CD4-positive, alpha-beta T cell treated with Interleukin-4 for 4 hours (primary cell): ENCODE measurements around the gene XAGE3.

Experiments used
- DNase-seq: peaks from one replicate; pipeline ENCODE4 v3.0.0-alpha.2; 2020

The XAGE3 gene

GRCh38 chrX:52839137-52839536 lies 28.7 kb downstream of the XAGE3 start:
- DNase-seq = no peak

- no peak for DNase-seq
Observed at GRCh38 chrX:52830551-52830950, 37.3 kb downstream of the XAGE3 start.

DNA sequence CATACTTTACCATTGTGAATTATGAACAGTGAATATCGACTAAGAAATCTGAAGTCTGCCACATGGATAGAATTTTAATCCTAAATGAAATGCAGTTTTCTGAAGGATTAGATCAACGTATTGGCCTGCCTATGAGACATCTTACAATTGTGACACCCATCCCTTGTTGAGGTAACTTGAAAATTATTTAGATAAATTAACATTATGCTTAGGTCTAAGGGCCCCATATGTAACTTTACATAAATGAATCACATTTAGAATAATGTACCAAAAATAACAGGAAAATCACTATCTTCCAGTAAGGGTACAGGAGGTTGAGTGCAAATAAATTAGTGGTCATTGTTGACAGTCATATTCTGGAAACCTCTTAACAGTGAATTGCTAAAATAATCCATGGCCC lies 43.3 kb downstream of the XAGE3 start:
- no peak for DNase-seq

DNA sequence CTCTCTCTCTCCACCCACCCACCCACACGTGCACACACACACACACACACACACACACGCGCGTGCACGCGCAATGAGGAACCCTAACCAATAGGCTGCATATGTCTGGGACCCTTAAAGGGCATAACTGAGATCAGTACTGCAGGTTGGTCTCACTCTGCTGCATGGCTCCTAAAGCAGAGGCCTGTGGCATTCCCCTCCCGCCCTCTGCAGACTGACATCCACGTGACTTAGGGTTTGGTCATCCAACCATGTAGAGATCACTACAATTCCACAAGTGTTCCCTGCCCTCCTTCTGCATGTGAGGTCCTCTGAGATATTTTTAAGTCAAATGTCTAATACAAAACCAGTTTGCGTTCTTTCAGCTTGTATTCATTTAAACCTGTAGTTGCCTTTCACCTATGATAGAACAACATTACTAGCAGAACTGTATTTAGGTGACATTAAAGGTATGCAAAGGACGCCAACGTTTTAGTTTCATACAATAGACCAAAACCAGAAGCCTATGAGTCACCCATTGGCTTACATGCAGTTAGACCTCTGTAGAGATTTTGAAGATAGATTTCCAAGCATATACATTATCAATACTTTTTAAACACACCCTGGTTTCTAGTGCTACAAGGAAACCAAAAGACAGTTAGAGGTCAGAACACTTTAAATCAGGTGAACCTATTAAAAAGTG lies 46.7 kb downstream of the XAGE3 start:
- DNase-seq = no peak

GRCh38 chrX:52819788-52820187 lies 48.1 kb downstream of the XAGE3 start:
- no peak for DNase-seq
